ENCODE results near the gene LEKR1.

The LEKR1 gene

DNA sequence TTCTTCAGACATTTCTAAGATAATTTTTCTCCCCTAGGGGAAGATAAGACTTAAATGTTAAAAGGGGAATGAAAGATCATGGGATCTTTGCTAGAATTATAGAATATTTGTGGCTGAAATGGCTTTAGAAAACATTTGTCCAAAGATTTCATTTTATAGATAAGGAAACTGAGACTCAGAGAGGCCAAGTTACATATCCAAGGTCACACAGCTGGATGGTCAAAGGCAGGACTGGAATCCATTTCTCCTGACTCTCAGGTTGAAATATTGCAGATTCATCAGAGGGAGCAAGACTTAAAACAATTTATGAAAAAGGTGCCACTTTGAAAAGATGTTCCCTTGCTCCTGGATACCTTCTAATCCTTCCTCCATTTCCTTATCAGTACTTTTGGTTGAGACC lies 19.5 kb upstream of the LEKR1 start:
- no peak for TF ChIP-seq CTCF (conservative IDR thresholded peaks at IDR 0.05)
- H3K27ac ChIP-seq = no peak overlapping the region

- TF ChIP-seq CTCF (conservative IDR thresholded peaks at IDR 0.05) = no peak
- H3K27ac ChIP-seq = no peak overlapping the region
Observed at GRCh38 chr3:156808025-156808424, 18.1 kb upstream of the LEKR1 start.

DNA sequence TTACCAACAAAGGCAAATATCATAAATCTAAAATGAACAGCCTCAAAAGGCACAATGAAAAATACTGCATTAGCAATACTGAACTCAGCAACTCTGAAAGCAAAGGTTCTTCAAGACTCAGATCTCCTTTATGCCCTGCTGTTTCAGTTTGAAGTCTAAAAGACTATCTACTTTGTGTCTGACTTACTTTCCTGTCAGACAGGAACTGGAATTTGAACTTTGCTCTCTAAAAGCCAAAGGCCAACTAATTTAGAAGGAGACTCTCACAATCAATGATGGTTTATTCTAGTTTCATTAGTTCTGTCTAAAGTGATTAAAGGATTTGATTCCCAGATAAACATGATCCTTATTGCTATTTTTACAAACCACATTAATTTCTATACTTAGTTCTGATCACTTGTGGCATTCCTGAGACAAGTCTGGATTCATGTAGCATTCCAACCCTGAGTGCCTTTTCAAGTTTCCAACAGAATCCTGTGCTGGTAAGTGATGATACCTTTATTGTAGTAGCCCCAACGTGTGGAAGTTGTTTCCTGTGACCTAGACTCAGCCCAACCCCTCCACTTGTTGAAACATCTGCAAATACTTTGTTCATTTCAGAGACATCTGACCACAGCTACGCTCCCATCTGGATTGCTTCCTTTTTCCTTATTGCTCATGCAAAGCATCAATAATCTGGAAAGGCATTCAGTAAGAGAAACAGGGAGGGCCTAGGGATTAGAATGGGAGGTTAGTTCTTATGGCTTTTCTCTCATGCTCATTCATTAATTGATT lies 14.9 kb upstream of the LEKR1 start:
- H3K27ac ChIP-seq = peak overlapping the region; percentile 47
- no peak for TF ChIP-seq CTCF (conservative IDR thresholded peaks at IDR 0.05)

GRCh38 chr3:156812521-156813335 lies 13.4 kb upstream of the LEKR1 start:
- no peak for TF ChIP-seq CTCF (conservative IDR thresholded peaks at IDR 0.05)
- no peak overlapping the region for H3K27ac ChIP-seq

GRCh38 chr3:156814295-156814694 lies 11.9 kb upstream of the LEKR1 start:
- no peak for TF ChIP-seq CTCF (conservative IDR thresholded peaks at IDR 0.05)
- no peak overlapping the region for H3K27ac ChIP-seq

GRCh38 chr3:156816091-156816793 lies 9.9 kb upstream of the LEKR1 start:
- peak overlapping the region; percentile 95 for H3K27ac ChIP-seq
- TF ChIP-seq CTCF (conservative IDR thresholded peaks at IDR 0.05) = no peak

All from VCaP (cell line).